Liver (tissue), 3 donors: Measurements from ENCODE around the gene RETREG1.

Experiments
- ATF3 ChIP-seq: IDR thresholded peaks from 2 replicates; pipeline ENCODE4 v1.6.1; 2016; ENCODE audit warnings: antibody characterized with exemption
- CTCF ChIP-seq: fragments of 150-350 bp; IDR thresholded peaks from 2 replicates; pipeline ENCODE4 v1.5.1; 2017; ENCODE audit warnings: improper control_type of control experiment, low read depth, low read length; ENCODE audit not compliant: missing input control
- EGR1 ChIP-seq, 2 donors: IDR thresholded peaks; 2 replicates each; pipeline ENCODE4 v1.6.1; 2016 to 2018; ENCODE audit warnings: antibody characterized with exemption in 2 of 2, low read depth in 2 of 2
- GABPA ChIP-seq, 2 donors: IDR thresholded peaks in 1 of 2; conservative IDR thresholded peaks in 1 of 2; 2 replicates each; pipeline ENCODE4 v1.6.1; 2016; ENCODE audit warnings: antibody characterized with exemption in 2 of 2, mild to moderate bottlenecking in 1 of 2, moderate library complexity in 1 of 2
- HNF4A ChIP-seq, 2 donors: conservative IDR thresholded peaks; 2 replicates each; pipeline ENCODE4 v1.6.1; 2016; ENCODE audit warnings: antibody characterized with exemption in 2 of 2, mild to moderate bottlenecking in 2 of 2
- JUND ChIP-seq, 2 donors: IDR thresholded peaks; 2 replicates each; pipeline ENCODE4 v1.6.1; 2016; ENCODE audit warnings: antibody characterized with exemption in 2 of 2
- RAD21 ChIP-seq, 2 donors: IDR thresholded peaks; 2 replicates each; pipeline ENCODE4 v1.6.1; 2016; ENCODE audit warnings: antibody characterized with exemption in 2 of 2, mild to moderate bottlenecking in 2 of 2
- REST ChIP-seq: IDR thresholded peaks from 2 replicates; pipeline ENCODE4 v1.6.1; 2016; ENCODE audit warnings: antibody characterized with exemption, mild to moderate bottlenecking
- TAF1 ChIP-seq: conservative IDR thresholded peaks from 2 replicates; pipeline ENCODE4 v1.6.1; 2016; ENCODE audit warnings: antibody characterized with exemption, mild to moderate bottlenecking
- YY1 ChIP-seq: IDR thresholded peaks from 2 replicates; pipeline ENCODE4 v1.6.1; 2016; ENCODE audit warnings: antibody characterized with exemption, mild to moderate bottlenecking
- donor health status: healthy.
- donor health status: healthy.

GRCh38 chr5:16582081-16582480 is 34.7 kb downstream of the RETREG1 start:
- no peak for TF ChIP-seq CTCF
- TF ChIP-seq HNF4A (conservative IDR thresholded peaks at IDR 0.05), result no peak
- no peak for TF ChIP-seq RAD21 (IDR thresholded peaks at IDR 0.05)
- TF ChIP-seq YY1, result no peak
- TF ChIP-seq TAF1, result no peak
- no peak for TF ChIP-seq JUND (IDR thresholded peaks at IDR 0.05)
- TF ChIP-seq EGR1 (IDR thresholded peaks at IDR 0.05; ENCODE audit: low read depth in 2 of 2), result no peak
- no peak for TF ChIP-seq REST
- TF ChIP-seq ATF3, result no peak
- no peak for TF ChIP-seq GABPA (IDR thresholded peaks at IDR 0.05 in 1 of 2, conservative IDR thresholded peaks at IDR 0.05 in 1 of 2)
